HCT116 (cell line): ENCODE measurements around the gene ATXN1. TPM values are rescaled to one million over a fixed set of nuclear protein-coding genes. Genes with fewer than 3 reads are reported as not detected.

Source experiments
- ATAC-seq: fragments of 200-7000 bp; cut with Tn5 transposase; 2 replicates; pipeline ENCODE4 v1.9.1; 2020; ENCODE audit warnings: mild to moderate bottlenecking, moderate library complexity
- BruUV-seq: library from RNA; stranded (reverse); fragments of 400-500 nt; replicated peaks from 2 replicates; lab custom pipeline; 2021; lab: Mats Ljungman, UMichigan
- CTCF ChIA-PET: fragments of 300-600 bp; sonication (Branson Sonifier 250); formaldehyde crosslinking; loops from one replicate; lab custom pipeline; 2021; ENCODE audit warnings: antibody characterized with exemption; lab: Charles Lee
- POLR2A ChIA-PET: fragments of 300-600, 350-600 bp; sonication (Branson Sonifier 250); formaldehyde crosslinking; loops from one replicate; lab custom pipeline; 2021; ENCODE audit warnings: antibody characterized with exemption; lab: Charles Lee
- RAD21 ChIA-PET, 2 experiments: fragments of 300-600 bp; sonication (Branson Sonifier 250); formaldehyde crosslinking; loops; one replicate each; lab custom pipeline; 2023; ENCODE audit warnings: low total read pairs in 2 of 2; ENCODE audit not compliant: uncharacterized antibody in 2 of 2, unreplicated experiment in 2 of 2, low non-redundant PET in 1 of 2; lab: Charles Lee
- DNase-seq: peaks from one replicate; pipeline ENCODE4 v3.0.0-alpha.2; 2010; ENCODE audit warnings: low read depth, low spot score
- H2AFZ ChIP-seq: fragments of 200-600 bp; shearing (Covaris generic), sonication (generic); 2 replicates; pipeline ENCODE4 v1.6.1; 2017; ENCODE audit warnings: low read depth, mixed run types, mixed read lengths, antibody characterized with exemption, low read length; ENCODE audit not compliant: poor library complexity, severe bottlenecking
- H3K27ac ChIP-seq: 2 replicates; pipeline ENCODE4 v1.5.1; 2012; ENCODE audit warnings: low read depth, low read length
- H3K27me3 ChIP-seq: fragments of 200-600 bp; sonication (generic); 2 replicates; pipeline ENCODE4 v1.6.1; 2016; ENCODE audit warnings: mixed run types, low read length, mixed read lengths; ENCODE audit not compliant: insufficient read depth
- H3K36me3 ChIP-seq, 2 experiments: fragments of 200-500 bp in 1 of 2; fragments of 200-600 bp in 1 of 2; sonication (Bioruptor generic) in 1 of 2; sonication (generic) in 1 of 2; 2 replicates each; pipeline versions ENCODE4 v1.5.1 to v1.6.1; 2014 to 2016; ENCODE audit warnings: low read length in 2 of 2, inconsistent platforms in 1 of 2, mixed read lengths in 1 of 2, mixed run types in 1 of 2; ENCODE audit not compliant: insufficient read depth in 2 of 2, control insufficient read depth in 1 of 2
- H3K4me1 ChIP-seq, 2 experiments: fragments of 200-600 bp in 1 of 2; sonication (generic) in 1 of 2; 2 replicates each; pipeline versions ENCODE4 v1.5.1 to v1.6.1; 2012 to 2017; ENCODE audit warnings: low read length in 2 of 2, inconsistent platforms in 1 of 2, mild to moderate bottlenecking in 1 of 2, mixed read lengths in 1 of 2, mixed run types in 1 of 2, moderate library complexity in 1 of 2; ENCODE audit not compliant: insufficient read depth in 2 of 2, control insufficient read depth in 1 of 2
- H3K4me2 ChIP-seq: fragments of 200-600 bp; sonication (generic); 2 replicates; pipeline ENCODE4 v1.6.1; 2017; ENCODE audit warnings: mixed run types, low read length, mixed read lengths
- H3K4me3 ChIP-seq, 2 experiments: fragments of 200-600 bp in 1 of 2; sonication (generic) in 1 of 2; replicated peaks in 1 of 2; 2 replicates each; pipeline ENCODE4 v1.5.1; 2011 to 2016; ENCODE audit warnings: low read length in 2 of 2, control low read depth in 1 of 2, low read depth in 1 of 2, mild to moderate bottlenecking in 1 of 2, mixed read lengths in 1 of 2, mixed run types in 1 of 2
- H3K79me2 ChIP-seq: fragments of 200-600 bp; sonication (generic); 2 replicates; pipeline ENCODE4 v1.6.1; 2017; ENCODE audit warnings: mild to moderate bottlenecking, mixed run types, low read length, moderate library complexity, mixed read lengths; ENCODE audit not compliant: insufficient read depth
- H3K9ac ChIP-seq: fragments of 200-600 bp; sonication (generic); 2 replicates; pipeline ENCODE4 v1.6.1; 2016; ENCODE audit warnings: low read length, mixed read lengths
- H3K9me2 ChIP-seq: fragments of 200-600 bp; sonication (generic), shearing (Covaris generic); 2 replicates; pipeline ENCODE4 v1.6.1; 2017; ENCODE audit warnings: mixed run types, mild to moderate bottlenecking, moderate library complexity; ENCODE audit not compliant: insufficient read depth
- H3K9me3 ChIP-seq, 2 experiments: fragments of 200-500 bp in 1 of 2; fragments of 200-600 bp in 1 of 2; sonication (Bioruptor generic) in 1 of 2; sonication (generic) in 1 of 2; 2 replicates each; pipeline ENCODE4 v1.6.1; 2014 to 2017; ENCODE audit warnings: low read length in 2 of 2, mixed read lengths in 2 of 2, inconsistent platforms in 1 of 2, low read depth in 1 of 2, mild to moderate bottlenecking in 1 of 2, mixed run types in 1 of 2, moderate library complexity in 1 of 2; ENCODE audit not compliant: control insufficient read depth in 1 of 2, insufficient read depth in 1 of 2
- H4K20me1 ChIP-seq: fragments of 200-600 bp; sonication (generic), shearing (Covaris generic); 2 replicates; pipeline ENCODE4 v1.6.1; 2017; ENCODE audit warnings: mixed run types, mild to moderate bottlenecking, moderate library complexity; ENCODE audit not compliant: insufficient read depth
- CTCF ChIP-seq, 3 experiments: fragments of 200-600 bp in 1 of 3; sonication (generic) in 1 of 3; IDR thresholded peaks in 2 of 3; conservative IDR thresholded peaks in 1 of 3; 2 replicates each; pipeline ENCODE4 v1.5.1; 2012 to 2017; ENCODE audit warnings: low read depth in 2 of 3, low read length in 2 of 3, antibody characterized with exemption in 1 of 3, borderline replicate concordance in 1 of 3, control low read depth in 1 of 3, mild to moderate bottlenecking in 1 of 3, mixed read lengths in 1 of 3, mixed run types in 1 of 3, moderate library complexity in 1 of 3; ENCODE audit not compliant: insufficient read depth in 1 of 3
- EGR1 ChIP-seq: IDR thresholded peaks from 2 replicates; pipeline ENCODE4 v1.6.1; 2012; ENCODE audit warnings: low read depth
- JUND ChIP-seq: IDR thresholded peaks from 2 replicates; pipeline ENCODE4 v1.6.1; 2012
- POLR2A ChIP-seq: IDR thresholded peaks from 2 replicates; pipeline ENCODE4 v1.7.0; 2011; ENCODE audit warnings: borderline replicate concordance; ENCODE audit not compliant: insufficient read depth, insufficient read length; ENCODE audit errors: extremely low read depth
- POLR2AphosphoS5 ChIP-seq: IDR thresholded peaks from 2 replicates; pipeline ENCODE4 v1.6.1; 2011; ENCODE audit warnings: mild to moderate bottlenecking, low read depth, low read length, moderate library complexity
- RAD21 ChIP-seq: IDR thresholded peaks from 2 replicates; pipeline ENCODE4 v1.6.1; 2012; ENCODE audit warnings: low read depth, mild to moderate bottlenecking
- SIN3A ChIP-seq: IDR thresholded peaks from 2 replicates; pipeline ENCODE4 v1.6.1; 2012; ENCODE audit warnings: low read depth
- SP1 ChIP-seq: IDR thresholded peaks from 2 replicates; pipeline ENCODE4 v1.6.1; 2012; ENCODE audit warnings: low read depth
- SRF ChIP-seq: IDR thresholded peaks from 2 replicates; pipeline ENCODE4 v1.6.1; 2012; ENCODE audit warnings: low read depth
- ZBTB33 ChIP-seq: IDR thresholded peaks from 2 replicates; pipeline ENCODE4 v1.6.1; 2011; ENCODE audit warnings: mild to moderate bottlenecking, low read length, moderate library complexity; ENCODE audit not compliant: insufficient replicate concordance; ENCODE audit errors: extremely low read depth
- ZFX ChIP-seq: fragments of 450-650 bp; IDR thresholded peaks from 2 replicates; pipeline ENCODE4 v1.6.1; 2017
- ZNF274 ChIP-seq: fragments of 200-500 bp; sonication (Bioruptor generic); IDR thresholded peaks from 2 replicates; pipeline ENCODE4 v1.6.1; 2014; ENCODE audit warnings: mild to moderate bottlenecking, low read depth, low read length, inconsistent platforms
- intact Hi-C: fragments of 100-400 bp; cut with micrococcal nuclease; formaldehyde crosslinking; loops from 2 replicates; pipeline ENCODE4 v1.10.0; 2022
- total RNA-seq: library from RNA; stranded (reverse); gene quantifications from one replicate; pipeline ENCODE4 v1.2.1, GENCODE V29; 2021; ENCODE audit not compliant: unreplicated experiment
- TF ChIP-seq, protein P1 (sequence below): IDR thresholded peaks from 2 replicates; pipeline ENCODE4 v1.6.1; 2012

The ATXN1 gene
- total RNA-seq, 1 experiment from 2014 or later, result 21.0 TPM

DNA sequence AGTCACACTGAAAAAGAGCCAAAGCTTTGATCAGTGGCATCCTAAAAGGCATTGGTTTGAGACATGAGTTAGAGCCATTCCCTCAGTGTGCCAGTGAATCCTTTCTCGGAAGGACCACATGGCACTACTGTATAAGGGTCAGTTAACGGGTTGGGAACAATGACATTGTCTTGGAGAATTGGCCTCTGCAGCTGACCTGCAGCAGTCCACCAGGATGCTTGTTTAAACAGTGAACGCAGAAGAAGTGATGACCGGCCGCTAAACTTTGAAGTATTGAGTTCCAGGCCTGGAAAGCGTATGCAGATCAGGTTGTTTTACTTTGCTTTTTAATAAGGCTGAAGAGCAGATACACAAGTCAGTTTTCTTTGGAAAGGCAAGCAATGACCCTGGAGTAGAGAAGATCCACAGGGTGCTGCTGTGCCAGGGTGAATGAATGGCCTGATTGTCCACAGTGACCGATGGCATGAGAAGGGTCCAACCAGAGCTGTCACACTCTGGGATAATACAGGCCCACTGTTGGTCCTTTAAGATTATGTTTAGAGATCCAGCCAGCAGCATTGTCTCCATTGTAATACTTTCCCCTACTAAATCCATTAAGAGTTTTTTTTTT lies 465.1 kb downstream of the ATXN1 start:
- H3K9ac ChIP-seq, result no peak overlapping the region
- BruUV-seq, result no TSS peak
- intact Hi-C loops, result no loop called here
- no peak overlapping the region for H3K4me3 ChIP-seq
- no peaks in the 10 kb centered on the region for H4K20me1 ChIP-seq
- DNase-seq (no peak), ATAC-seq (no peak)
- ChIA-PET POLR2A (no interaction called here), RAD21 (no interaction called here), CTCF (no interaction called here)
- no peaks in the 10 kb centered on the region; a peak in 1 of 4 replicates for H3K36me3 ChIP-seq
- no peaks in the 10 kb centered on the region for H3K9me2 ChIP-seq
- no peak overlapping the region for H3K27ac ChIP-seq
- H3K27me3 ChIP-seq, result no peaks in the 10 kb centered on the region
- no peak overlapping the region for H2AFZ ChIP-seq
- no peaks in the 10 kb centered on the region for H3K4me1 ChIP-seq
- no peak for TF ChIP-seq SP1
- TF ChIP-seq, protein P1, sequence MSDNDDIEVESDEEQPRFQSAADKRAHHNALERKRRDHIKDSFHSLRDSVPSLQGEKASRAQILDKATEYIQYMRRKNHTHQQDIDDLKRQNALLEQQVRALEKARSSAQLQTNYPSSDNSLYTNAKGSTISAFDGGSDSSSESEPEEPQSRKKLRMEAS, result no peak
- no peak for TF ChIP-seq POLR2AphosphoS5
- TF ChIP-seq POLR2A, result no peak
- no peak for TF ChIP-seq SRF
- no peak for TF ChIP-seq CTCF (IDR thresholded peaks at IDR 0.05 in 2 of 3, conservative IDR thresholded peaks at IDR 0.05 in 1 of 3; ENCODE audit: borderline replicate concordance in 1 of 3, insufficient read depth in 1 of 3, low read depth in 2 of 3, low read length in 2 of 3)
- TF ChIP-seq ZNF274, result no peak
- H3K4me2 ChIP-seq, result no peak overlapping the region
- H3K9me3 ChIP-seq, result no peaks in the 10 kb centered on the region
- H3K79me2 ChIP-seq, result no peaks in the 10 kb centered on the region

- RAD21 ChIA-PET, result no interaction called here
- intact Hi-C loops, result no loop called here
- no TSS peak for BruUV-seq
- Histone ChIP-seq H3K36me3 (no peaks in the 10 kb centered on the region; a peak in 1 of 4 replicates), H3K27me3 (no peaks in the 10 kb centered on the region), H4K20me1 (no peaks in the 10 kb centered on the region), H3K79me2 (no peaks in the 10 kb centered on the region), H3K9ac (no peak overlapping the region), H3K9me3 (no peaks in the 10 kb centered on the region), H3K4me1 (no peaks in the 10 kb centered on the region), H3K27ac (no peak overlapping the region), H2AFZ (no peak overlapping the region), H3K9me2 (no peaks in the 10 kb centered on the region), H3K4me3 (no peak overlapping the region), H3K4me2 (no peak overlapping the region)
- CTCF ChIA-PET, result no interaction called here
- ATAC-seq (no peak), DNase-seq (no peak)
- POLR2A ChIA-PET, result no interaction called here
- no peak for TF ChIP-seq ZBTB33
- no peak for TF ChIP-seq SIN3A
- no peak for TF ChIP-seq POLR2A
- no peak for TF ChIP-seq JUND
- no peak for TF ChIP-seq ZFX
- TF ChIP-seq CTCF (IDR thresholded peaks at IDR 0.05 in 2 of 3, conservative IDR thresholded peaks at IDR 0.05 in 1 of 3; ENCODE audit: borderline replicate concordance in 1 of 3, insufficient read depth in 1 of 3, low read depth in 2 of 3, low read length in 2 of 3), result no peak
- TF ChIP-seq RAD21, result no peak
- TF ChIP-seq, protein P1, result no peak
- no peak for TF ChIP-seq EGR1
Observed at GRCh38 chr6:16295471-16295870, 465.8 kb downstream of the ATXN1 start.
